Measurements from ENCODE around the gene FOXC1. TPM values are rescaled to one million over a fixed set of nuclear protein-coding genes. Genes with fewer than 3 reads are reported as not detected.

Gene FOXC1
- total RNA-seq, 1 experiment from 2014 or later: not detected

- peaks cover 27 to 28% of the 10 kb centered on the region in 2 experiments for H3K4me1 Mint-ChIP-seq
- peaks cover 12% of the 10 kb centered on the region for H3K27me3 Mint-ChIP-seq (ENCODE audit: low read depth)
- H4K8ac ChIP-seq (replicated peaks; ENCODE audit: insufficient read length, low read depth, low read length): no peak overlapping the region
Observed at GRCh38 chr6:1570848-1571247, 38.9 kb upstream of the FOXC1 start.

More at GRCh38 chr6:1570848-1571247, 38.9 kb upstream of the FOXC1 start:
- H4K91ac ChIP-seq (ENCODE audit: insufficient read length, low read depth, low read length): no peak overlapping the region
- H2BK15ac ChIP-seq (ENCODE audit: low read depth, low read length): no peak overlapping the region
- H2BK20ac ChIP-seq (ENCODE audit: low read depth, low read length, poor library complexity, severe bottlenecking): no peak overlapping the region
- H3K9ac ChIP-seq (ENCODE audit: extremely low read depth, insufficient read length, low read length): no peak overlapping the region
- H4K5ac ChIP-seq (ENCODE audit: insufficient read length, low read depth, low read length): no peak overlapping the region
- no peak overlapping the region for H2AK5ac ChIP-seq (ENCODE audit: insufficient read length, low read length)
- no peak overlapping the region for H3K23ac ChIP-seq (ENCODE audit: insufficient read length, low read depth, low read length)
- no peak overlapping the region for H2AFZ ChIP-seq (ENCODE audit: low read length)
- H3K18ac ChIP-seq (ENCODE audit: insufficient read length, low read depth, low read length): no peak overlapping the region
- no peak overlapping the region for H3K27ac Mint-ChIP-seq
- H3K27me3 ChIP-seq (ENCODE audit: insufficient read depth, low read length): no peaks in the 10 kb centered on the region
- no peak overlapping the region for H2BK120ac ChIP-seq (ENCODE audit: low read depth, low read length, poor library complexity, severe bottlenecking)
- H3K27ac ChIP-seq (ENCODE audit: insufficient read length, low read depth, low read length): no peak overlapping the region
- no peak overlapping the region for H2BK5ac ChIP-seq (ENCODE audit: insufficient read length, low read length)
- H3K4ac ChIP-seq (ENCODE audit: low read depth, low read length): no peak overlapping the region
- H3K4me3 Mint-ChIP-seq: no peak overlapping the region
- H3K23me2 ChIP-seq (ENCODE audit: insufficient read length, low read depth, low read length, poor library complexity, severe bottlenecking): no peaks in the 10 kb centered on the region
- no peak for DNase-seq
- no peak overlapping the region for H3K14ac ChIP-seq (ENCODE audit: insufficient read depth, low read length)
- H3K9me3 ChIP-seq (ENCODE audit: control insufficient read depth, low read depth, low read length): no peaks in the 10 kb centered on the region
- peaks cover 5 to 9% of the 10 kb centered on the region in 2 experiments for H3K9me3 Mint-ChIP-seq
- no peak overlapping the region for H3K56ac ChIP-seq (ENCODE audit: insufficient read length, low read depth, low read length)
- no peak overlapping the region for H3T11ph ChIP-seq (ENCODE audit: low read length)
- no peak overlapping the region for H3K4me2 ChIP-seq (ENCODE audit: insufficient read depth, insufficient read length, low read length)
- H3K36me3 Mint-ChIP-seq (ENCODE audit: insufficient read depth in 1 of 3, low read depth in 3 of 3): peaks cover 0 to 13% (median 2%) of the 10 kb centered on the region in 3 experiments; a peak in 2 of 7 replicates
- H3K79me1 ChIP-seq (ENCODE audit: insufficient read depth, low read depth, low read length, poor library complexity, severe bottlenecking): no peaks in the 10 kb centered on the region
- no peaks in the 10 kb centered on the region for H3K79me2 ChIP-seq (ENCODE audit: insufficient read depth, low read length)
- H3K4me1 ChIP-seq (ENCODE audit: insufficient read depth, low read length): no peaks in the 10 kb centered on the region
- WGBS (ENCODE audit: extremely low coverage, insufficient read length, low lambda C conversion rate): no CpG with 5 or more reads among the region's 1 CpG
- no peak overlapping the region for H2BK12ac ChIP-seq (ENCODE audit: insufficient read length, low read depth, low read length)
- H4K20me1 ChIP-seq (ENCODE audit: control insufficient read depth, insufficient read depth, insufficient read length): no peaks in the 10 kb centered on the region
- no peak for TF ChIP-seq CTCF (conservative IDR thresholded peaks at IDR 0.05)

All from H9 (cell line).